PFSK-1 (cell line): ENCODE data around the gene EVA1A.

Source experiments
- FOXP2 ChIP-seq: optimal IDR thresholded peaks from 2 replicates; pipeline ENCODE3; 2011; ENCODE audit warnings: borderline replicate concordance, control low read depth, inconsistent platforms; ENCODE audit not compliant: insufficient read depth; ENCODE audit errors: extremely low read length, extremely low read depth
- POLR2AphosphoS5 ChIP-seq: IDR thresholded peaks from 2 replicates; pipeline ENCODE4 v1.6.1; 2012; ENCODE audit warnings: low read depth, mild to moderate bottlenecking, control low read depth, low read length, moderate library complexity
- SIN3A ChIP-seq: IDR thresholded peaks from 2 replicates; pipeline ENCODE4 v1.6.1; 2012; ENCODE audit warnings: mild to moderate bottlenecking, low read length, moderate library complexity, borderline replicate concordance; ENCODE audit not compliant: insufficient read depth
- TAF1 ChIP-seq: IDR thresholded peaks from 2 replicates; pipeline ENCODE4 v1.6.1; 2012; ENCODE audit warnings: low read length, control low read depth, borderline replicate concordance; ENCODE audit not compliant: insufficient read depth
- TF ChIP-seq, protein P1 (sequence below), 2 experiments: IDR thresholded peaks; 2 replicates each; pipeline versions ENCODE4 v1.6.1 to v1.8.0; 2011 to 2012; ENCODE audit warnings: low read depth in 2 of 2, low read length in 2 of 2, control low read depth in 1 of 2, inconsistent platforms in 1 of 2, mild to moderate bottlenecking in 1 of 2, moderate library complexity in 1 of 2; ENCODE audit not compliant: insufficient read depth in 1 of 2

EVA1A gene

DNA sequence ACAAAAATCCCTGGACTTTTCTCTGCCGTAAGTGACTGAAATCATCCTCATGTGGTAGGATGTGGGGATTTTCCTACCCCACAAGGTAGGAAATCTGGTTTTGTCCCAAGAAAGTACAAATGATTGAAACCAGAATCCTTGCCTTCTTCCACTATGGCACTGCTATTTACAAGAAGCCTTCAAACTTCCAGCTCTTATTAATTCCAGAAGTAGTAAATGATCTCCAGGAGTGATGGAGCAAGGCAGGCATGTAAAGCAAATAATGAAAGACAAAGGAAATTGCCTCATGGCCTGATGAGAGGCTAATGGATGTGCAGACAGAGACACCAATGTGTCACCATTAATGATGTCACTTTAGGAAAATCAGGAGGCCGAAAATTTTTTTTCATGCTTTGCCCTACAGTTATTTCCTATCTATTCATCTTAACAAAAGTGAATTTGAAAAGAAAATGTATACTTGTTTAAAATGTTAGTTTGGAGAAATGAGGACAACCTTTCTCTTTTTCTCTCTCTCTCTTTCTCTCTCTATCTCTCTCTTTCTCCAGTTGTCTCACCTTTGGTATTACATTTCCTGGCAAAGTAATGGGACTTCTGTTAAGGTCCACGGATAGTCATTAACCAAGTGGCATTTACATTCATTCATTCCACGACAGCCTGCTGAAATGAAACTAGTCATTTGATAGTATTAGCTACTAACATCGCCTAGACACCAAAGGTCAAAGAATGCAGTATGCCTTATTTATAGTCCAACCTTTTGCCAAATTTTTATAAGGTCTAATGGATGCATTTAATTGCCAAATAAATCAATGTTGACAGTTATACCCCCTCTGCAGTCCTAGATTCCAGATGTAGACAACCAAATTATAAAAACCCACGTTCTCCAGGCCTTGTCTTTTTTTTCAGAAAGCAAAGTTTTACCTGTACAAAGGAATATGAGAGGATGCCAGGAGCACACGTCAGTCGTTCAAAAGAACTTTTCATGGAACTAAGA lies 5.0 kb upstream of the EVA1A start:
- TF ChIP-seq SIN3A, result no peak
- no peak for TF ChIP-seq POLR2AphosphoS5
- TF ChIP-seq FOXP2, result no peak
- TF ChIP-seq, protein P1, sequence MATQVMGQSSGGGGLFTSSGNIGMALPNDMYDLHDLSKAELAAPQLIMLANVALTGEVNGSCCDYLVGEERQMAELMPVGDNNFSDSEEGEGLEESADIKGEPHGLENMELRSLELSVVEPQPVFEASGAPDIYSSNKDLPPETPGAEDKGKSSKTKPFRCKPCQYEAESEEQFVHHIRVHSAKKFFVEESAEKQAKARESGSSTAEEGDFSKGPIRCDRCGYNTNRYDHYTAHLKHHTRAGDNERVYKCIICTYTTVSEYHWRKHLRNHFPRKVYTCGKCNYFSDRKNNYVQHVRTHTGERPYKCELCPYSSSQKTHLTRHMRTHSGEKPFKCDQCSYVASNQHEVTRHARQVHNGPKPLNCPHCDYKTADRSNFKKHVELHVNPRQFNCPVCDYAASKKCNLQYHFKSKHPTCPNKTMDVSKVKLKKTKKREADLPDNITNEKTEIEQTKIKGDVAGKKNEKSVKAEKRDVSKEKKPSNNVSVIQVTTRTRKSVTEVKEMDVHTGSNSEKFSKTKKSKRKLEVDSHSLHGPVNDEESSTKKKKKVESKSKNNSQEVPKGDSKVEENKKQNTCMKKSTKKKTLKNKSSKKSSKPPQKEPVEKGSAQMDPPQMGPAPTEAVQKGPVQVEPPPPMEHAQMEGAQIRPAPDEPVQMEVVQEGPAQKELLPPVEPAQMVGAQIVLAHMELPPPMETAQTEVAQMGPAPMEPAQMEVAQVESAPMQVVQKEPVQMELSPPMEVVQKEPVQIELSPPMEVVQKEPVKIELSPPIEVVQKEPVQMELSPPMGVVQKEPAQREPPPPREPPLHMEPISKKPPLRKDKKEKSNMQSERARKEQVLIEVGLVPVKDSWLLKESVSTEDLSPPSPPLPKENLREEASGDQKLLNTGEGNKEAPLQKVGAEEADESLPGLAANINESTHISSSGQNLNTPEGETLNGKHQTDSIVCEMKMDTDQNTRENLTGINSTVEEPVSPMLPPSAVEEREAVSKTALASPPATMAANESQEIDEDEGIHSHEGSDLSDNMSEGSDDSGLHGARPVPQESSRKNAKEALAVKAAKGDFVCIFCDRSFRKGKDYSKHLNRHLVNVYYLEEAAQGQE (IDR thresholded peaks at IDR 0.05; ENCODE audit: insufficient read depth in 1 of 2, low read depth in 2 of 2, low read length in 2 of 2), result no peak
- no peak for TF ChIP-seq TAF1

DNA sequence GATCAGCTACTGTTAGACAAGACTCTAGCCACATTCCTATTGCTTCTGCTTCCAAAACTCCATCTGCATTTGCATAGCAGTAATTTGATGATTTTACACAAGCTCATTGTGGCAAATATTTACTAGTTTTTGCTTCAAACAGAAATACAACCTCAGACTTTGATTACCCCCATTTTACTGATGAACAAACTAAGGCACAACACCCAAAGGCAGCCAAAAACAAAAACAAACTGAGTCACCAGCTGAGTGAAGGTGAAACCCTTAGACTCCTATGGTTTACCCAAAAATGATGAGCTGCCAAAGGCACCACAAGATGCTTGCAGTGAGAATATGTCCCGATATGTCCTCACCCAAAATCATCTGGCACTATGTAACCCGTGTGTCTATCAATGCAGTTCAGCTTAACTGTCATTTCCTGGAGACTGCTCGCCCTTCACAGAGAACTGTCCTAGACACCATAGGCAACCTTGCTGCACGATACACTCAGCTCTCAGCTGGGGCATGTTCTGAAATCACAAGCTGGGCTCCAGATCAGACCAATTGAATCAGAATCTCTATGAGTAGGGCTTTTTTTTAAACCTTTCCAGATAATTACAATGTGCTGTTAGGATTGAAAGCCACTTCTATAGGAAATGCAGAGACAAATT lies 4.1 kb upstream of the EVA1A start:
- no peak for TF ChIP-seq POLR2AphosphoS5
- TF ChIP-seq TAF1, result no peak
- TF ChIP-seq, protein P1 (IDR thresholded peaks at IDR 0.05; ENCODE audit: insufficient read depth in 1 of 2, low read depth in 2 of 2, low read length in 2 of 2), result no peak

DNA sequence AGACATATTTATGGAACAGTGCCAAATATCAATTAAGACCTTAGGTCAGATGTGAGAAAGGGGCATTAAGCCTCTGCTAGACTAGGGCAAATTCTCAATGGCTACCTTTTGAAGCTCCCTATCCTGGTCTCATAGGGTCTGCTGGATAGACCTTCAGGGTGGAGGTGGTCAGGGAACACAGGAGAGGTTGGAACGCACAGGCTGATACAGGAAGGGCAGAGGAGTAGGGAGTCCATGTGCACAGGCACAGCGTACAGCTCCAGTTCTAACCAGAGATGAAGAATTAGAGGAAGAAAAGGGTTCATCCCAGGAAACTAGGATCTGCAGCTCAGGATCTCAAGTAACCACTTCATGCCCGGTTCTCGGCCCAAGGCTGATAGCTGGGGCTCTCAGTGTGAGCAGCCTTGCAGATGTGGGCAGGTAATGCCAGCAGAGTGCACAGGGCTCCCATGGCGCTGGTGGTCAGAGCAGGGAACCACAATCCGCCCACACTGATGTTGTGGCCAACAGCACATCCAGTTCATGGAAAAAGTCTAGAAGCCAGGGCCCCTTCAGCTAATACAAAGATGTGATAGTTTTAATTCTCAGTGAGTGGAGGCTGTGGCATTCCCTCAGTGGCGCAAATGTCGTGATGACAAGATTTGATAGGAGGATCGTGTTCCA lies 3.4 kb upstream of the EVA1A start:
- TF ChIP-seq FOXP2 (no peak), SIN3A (no peak), TAF1 (no peak), POLR2AphosphoS5 (no peak)
- TF ChIP-seq, protein P1 (IDR thresholded peaks at IDR 0.05; ENCODE audit: insufficient read depth in 1 of 2, low read depth in 2 of 2, low read length in 2 of 2), result no peak

DNA sequence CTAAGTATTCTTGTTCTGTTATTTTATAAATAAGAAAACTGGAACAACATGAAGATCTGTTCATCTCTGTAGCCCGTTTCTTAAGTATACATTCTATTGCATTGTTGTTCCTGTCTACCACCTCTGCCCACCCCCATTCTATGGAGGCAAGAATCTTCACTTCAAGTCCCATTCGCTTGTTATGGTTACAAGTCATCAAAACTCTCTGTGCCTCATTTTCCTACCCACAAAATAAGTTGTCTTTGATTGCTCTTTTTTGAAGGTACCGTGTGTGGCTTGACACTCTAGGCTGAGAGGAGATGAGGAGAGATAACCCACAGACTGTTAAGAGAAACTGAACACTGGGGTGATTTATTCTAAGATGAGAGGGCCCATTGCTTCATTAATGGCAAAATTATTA lies 2.9 kb upstream of the EVA1A start:
- TF ChIP-seq, protein P1 (IDR thresholded peaks at IDR 0.05; ENCODE audit: insufficient read depth in 1 of 2, low read depth in 2 of 2, low read length in 2 of 2), result no peak
- no peak for TF ChIP-seq POLR2AphosphoS5
- no peak for TF ChIP-seq FOXP2
- no peak for TF ChIP-seq TAF1
- no peak for TF ChIP-seq SIN3A
